ENCODE results near the gene IL10. TPM values are rescaled to one million over a fixed set of nuclear protein-coding genes. Genes with fewer than 3 reads are reported as not detected.

IL10 gene
- total and polyA plus RNA-seq, 7 experiments from 2014 or later = 0.19 to 2.7 (median 0.69) TPM; not detected in 3

GRCh38 chr1:206797534-206798383, 25.5 kb upstream of the IL10 start:
- peak; percentile 35 for ATAC-seq
- Histone ChIP-seq H3K4me1 (ENCODE audit: control insufficient read depth in 2 of 2, insufficient read depth in 2 of 2, low read length in 2 of 2) (peaks cover 13 to 23% of the 10 kb centered on the region in 2 donors), H3K4me3 (ENCODE audit: low read length) (no peak overlapping the region), H3K27ac (ENCODE audit: low read depth, low read length) (no peak overlapping the region), H3K36me3 (ENCODE audit: control insufficient read depth in 2 of 3, insufficient read depth in 3 of 3, low read length in 3 of 3) (no peaks in the 10 kb centered on the region), H3K9me3 (ENCODE audit: control insufficient read depth in 2 of 3, low read length in 3 of 3) (no peaks in the 10 kb centered on the region), H3K27me3 (ENCODE audit: control insufficient read depth in 2 of 2, insufficient read depth in 2 of 2, low read length in 2 of 2) (no peaks in the 10 kb centered on the region)
- Mint-ChIP-seq H3K27me3 (peaks cover 0 to 49% (median 0%) of the 10 kb centered on the region in 5 donors), H3K4me3 (no peak overlapping the region), H3K9me3 (peaks cover 0 to 2% (median 0%) of the 10 kb centered on the region in 11 donors), H3K27ac (peak overlapping the region in 3 of 9 donors; percentile 50 to 70 (median 63)), H3K36me3 (peaks cover 0 to 5% (median 0%) of the 10 kb centered on the region in 5 donors), H3K4me1 (peaks cover 24 to 66% (median 51%) of the 10 kb centered on the region in 7 donors)
- peak in 2 of 9 donors; percentile 17 to 26 for DNase-seq
- ChIA-PET CTCF (interaction anchor here (0.7 to 1.9 kb wide), 6 partner anchors 9 to 63 kb away, joined by 3 to 10 read pairs (median 4); no protein-coding TSS in a partner anchor), POLR2A (interaction anchor here (0.5 to 1.9 kb wide), 3 partner anchors 25 to 62 kb away, joined by 3 to 6 read pairs (median 5); partner anchors contain the start of gene IL10)
- intact Hi-C loops (cut with micrococcal nuclease) = no loop called here

DNA sequence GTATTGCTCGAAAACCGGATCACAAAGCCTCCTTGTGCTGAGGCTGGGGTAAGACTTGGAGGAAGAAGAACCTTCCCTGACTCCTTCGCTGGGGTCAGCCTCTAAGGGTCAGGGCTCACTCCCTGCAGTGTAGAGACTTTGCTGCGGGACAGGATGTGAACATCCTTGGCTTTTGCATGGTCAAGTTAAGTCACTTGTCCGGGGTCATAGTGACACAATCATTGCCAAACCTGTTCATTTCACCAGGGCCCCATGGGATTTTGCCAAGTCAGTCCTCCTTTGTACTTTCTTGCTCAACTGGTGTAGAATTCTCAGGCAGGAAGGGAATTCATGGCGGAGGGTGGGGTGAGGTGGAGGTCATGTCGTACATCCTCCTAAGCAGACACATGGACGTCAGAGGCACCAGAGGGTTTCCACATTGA, 24.7 kb upstream of the IL10 start:
- peaks cover 0 to 5% (median 0%) of the 10 kb centered on the region in 5 donors for H3K36me3 Mint-ChIP-seq
- ChIA-PET POLR2A (no interaction called here), CTCF (interaction anchor here (1.2 to 1.9 kb wide), 2 partner anchors 11 to 62 kb away, joined by 4 to 10 read pairs; no protein-coding TSS in a partner anchor)
- no peaks in the 10 kb centered on the region for H3K36me3 ChIP-seq (ENCODE audit: control insufficient read depth in 2 of 3, insufficient read depth in 3 of 3, low read length in 3 of 3)
- H3K9me3 Mint-ChIP-seq = peaks cover 0 to 2% (median 0%) of the 10 kb centered on the region in 11 donors
- no peak overlapping the region for H3K4me3 Mint-ChIP-seq
- peaks cover 0 to 48% (median 0%) of the 10 kb centered on the region in 5 donors for H3K27me3 Mint-ChIP-seq
- H3K4me1 ChIP-seq (ENCODE audit: control insufficient read depth in 2 of 2, insufficient read depth in 2 of 2, low read length in 2 of 2) = peaks cover 13 to 27% of the 10 kb centered on the region in 2 donors
- no peak overlapping the region for H3K4me3 ChIP-seq (ENCODE audit: low read length)
- no peak overlapping the region for H3K27ac ChIP-seq (ENCODE audit: low read depth, low read length)
- peaks cover 23 to 66% (median 51%) of the 10 kb centered on the region in 7 donors for H3K4me1 Mint-ChIP-seq
- H3K9me3 ChIP-seq (ENCODE audit: control insufficient read depth in 2 of 3, low read length in 3 of 3) = no peaks in the 10 kb centered on the region
- intact Hi-C loops (cut with micrococcal nuclease) = no loop called here
- H3K27ac Mint-ChIP-seq = peak overlapping the region in 1 of 9 donors; percentile 66
- no peaks in the 10 kb centered on the region for H3K27me3 ChIP-seq (ENCODE audit: control insufficient read depth in 2 of 2, insufficient read depth in 2 of 2, low read length in 2 of 2)
- DNase-seq (no peak), ATAC-seq (peak; percentile 48)

DNA sequence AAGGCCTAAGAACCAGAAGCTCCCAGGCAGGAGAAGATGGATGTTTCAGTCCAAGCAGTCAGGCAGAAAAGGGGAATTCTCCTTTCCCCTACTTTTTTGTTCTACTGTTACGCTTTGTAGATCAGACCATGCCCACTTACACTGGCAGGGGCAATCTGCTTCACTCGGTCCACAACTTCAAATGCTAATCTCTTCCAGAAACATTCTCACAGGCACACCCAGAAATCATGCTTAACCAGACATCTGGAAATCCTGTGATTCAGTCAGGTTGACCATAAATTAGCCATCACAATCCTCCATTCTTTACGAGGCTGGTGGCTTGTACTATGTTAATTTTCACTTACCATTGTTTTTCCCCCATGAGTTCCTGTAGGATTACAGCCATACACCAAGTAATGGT, 23.8 kb upstream of the IL10 start:
- no peaks in the 10 kb centered on the region for H3K27me3 ChIP-seq (ENCODE audit: control insufficient read depth in 2 of 2, insufficient read depth in 2 of 2, low read length in 2 of 2)
- DNase-seq = no peak
- no peaks in the 10 kb centered on the region for H3K36me3 ChIP-seq (ENCODE audit: control insufficient read depth in 2 of 3, insufficient read depth in 3 of 3, low read length in 3 of 3)
- peak overlapping the region in 1 of 9 donors; percentile 24 for H3K27ac Mint-ChIP-seq
- no peaks in the 10 kb centered on the region for H3K9me3 Mint-ChIP-seq
- H3K4me1 ChIP-seq (ENCODE audit: control insufficient read depth in 2 of 2, insufficient read depth in 2 of 2, low read length in 2 of 2) = peaks cover 22 to 31% of the 10 kb centered on the region in 2 donors
- H3K36me3 Mint-ChIP-seq = peaks cover 0 to 5% (median 0%) of the 10 kb centered on the region in 5 donors
- H3K4me1 Mint-ChIP-seq = peaks cover 21 to 65% (median 51%) of the 10 kb centered on the region in 7 donors
- H3K4me3 ChIP-seq (ENCODE audit: low read length) = no peak overlapping the region
- no peak for ATAC-seq
- ChIA-PET CTCF (interaction anchor here (1.6 kb wide), 1 partner anchor 13 kb away, joined by 6 read pairs; no protein-coding TSS in a partner anchor), POLR2A (interaction anchor here (1.0 to 2.6 kb wide), 2 partner anchors 8 to 12 kb away, joined by 5 to 14 read pairs; no protein-coding TSS in a partner anchor)
- no peak overlapping the region for H3K4me3 Mint-ChIP-seq
- H3K9me3 ChIP-seq (ENCODE audit: control insufficient read depth in 2 of 3, low read length in 3 of 3) = no peaks in the 10 kb centered on the region
- peaks cover 0 to 43% (median 0%) of the 10 kb centered on the region in 5 donors for H3K27me3 Mint-ChIP-seq
- no peak overlapping the region for H3K27ac ChIP-seq (ENCODE audit: low read depth, low read length)
- intact Hi-C loops (cut with micrococcal nuclease) = no loop called here

GRCh38 chr1:206794294-206794908, 22.1 kb upstream of the IL10 start:
- H3K36me3 ChIP-seq (ENCODE audit: control insufficient read depth in 2 of 3, insufficient read depth in 3 of 3, low read length in 3 of 3) = no peaks in the 10 kb centered on the region
- Mint-ChIP-seq H3K27me3 (peaks cover 0 to 50% (median 0%) of the 10 kb centered on the region in 5 donors), H3K4me3 (peak overlapping the region in 4 of 10 donors; percentile 1 to 44 (median 36)), H3K4me1 (peaks cover 22 to 66% (median 54%) of the 10 kb centered on the region in 7 donors), H3K9me3 (no peaks in the 10 kb centered on the region), H3K36me3 (peaks cover 0 to 5% (median 0%) of the 10 kb centered on the region in 5 donors), H3K27ac (peak overlapping the region in 6 of 9 donors; percentile 4 to 86 (median 62))
- peaks cover 26 to 32% of the 10 kb centered on the region in 2 donors for H3K4me1 ChIP-seq (ENCODE audit: control insufficient read depth in 2 of 2, insufficient read depth in 2 of 2, low read length in 2 of 2)
- no peak overlapping the region for H3K4me3 ChIP-seq (ENCODE audit: low read length)
- no peaks in the 10 kb centered on the region for H3K9me3 ChIP-seq (ENCODE audit: control insufficient read depth in 2 of 3, low read length in 3 of 3)
- DNase-seq (no peak), ATAC-seq (peak; percentile 33)
- intact Hi-C loops (cut with micrococcal nuclease) = no loop called here
- ChIA-PET POLR2A (interaction anchor here (0.7 to 2.6 kb wide), 6 partner anchors 9 to 56 kb away, joined by 3 to 14 read pairs (median 4); partner anchors contain the start of gene IL10), CTCF (interaction anchor here (0.6 to 1.6 kb wide), 4 partner anchors 9 to 60 kb away, joined by 3 to 6 read pairs (median 4); no protein-coding TSS in a partner anchor)
- no peak overlapping the region for H3K27ac ChIP-seq (ENCODE audit: low read depth, low read length)
- H3K27me3 ChIP-seq (ENCODE audit: control insufficient read depth in 2 of 2, insufficient read depth in 2 of 2, low read length in 2 of 2) = no peaks in the 10 kb centered on the region

- Histone ChIP-seq H3K9me3 (ENCODE audit: control insufficient read depth in 2 of 3, low read length in 3 of 3) (no peaks in the 10 kb centered on the region), H3K27ac (ENCODE audit: low read depth, low read length) (no peak overlapping the region), H3K4me3 (ENCODE audit: low read length) (no peak overlapping the region), H3K36me3 (ENCODE audit: control insufficient read depth in 2 of 3, insufficient read depth in 3 of 3, low read length in 3 of 3) (no peaks in the 10 kb centered on the region), H3K4me1 (ENCODE audit: control insufficient read depth in 2 of 2, insufficient read depth in 2 of 2, low read length in 2 of 2) (peaks cover 26 to 32% of the 10 kb centered on the region in 2 donors), H3K27me3 (ENCODE audit: control insufficient read depth in 2 of 2, insufficient read depth in 2 of 2, low read length in 2 of 2) (no peaks in the 10 kb centered on the region)
- intact Hi-C loops (cut with micrococcal nuclease) = no loop called here
- no peaks in the 10 kb centered on the region for H3K9me3 Mint-ChIP-seq
- H3K27me3 Mint-ChIP-seq = peaks cover 0 to 50% (median 0%) of the 10 kb centered on the region in 5 donors
- ChIA-PET POLR2A (interaction anchor here (1.0 to 1.3 kb wide), 4 partner anchors 8 to 24 kb away, joined by 4 to 9 read pairs (median 4); no protein-coding TSS in a partner anchor), CTCF (interaction anchor here (1.2 kb wide), 1 partner anchor 14 kb away, joined by 5 read pairs; no protein-coding TSS in a partner anchor)
- DNase-seq = no peak
- H3K4me3 Mint-ChIP-seq = no peak overlapping the region
- ATAC-seq = no peak
- H3K27ac Mint-ChIP-seq = peak overlapping the region in 1 of 9 donors; percentile 92
- H3K4me1 Mint-ChIP-seq = peaks cover 19 to 64% (median 50%) of the 10 kb centered on the region in 7 donors
- H3K36me3 Mint-ChIP-seq = peaks cover 0 to 5% (median 0%) of the 10 kb centered on the region in 5 donors
Observed at GRCh38 chr1:206793620-206794019, 21.3 kb upstream of the IL10 start.

Measured in naive thymus-derived CD4-positive, alpha-beta T cell (primary cell).